HCT116 (cell line): Measurements from ENCODE around the gene LDLRAD4. TPM values are rescaled to one million over a fixed set of nuclear protein-coding genes. Genes with fewer than 3 reads are reported as not detected.

Experiments
- ATAC-seq: fragments of 200-7000 bp; cut with Tn5 transposase; 2 replicates; pipeline ENCODE4 v1.9.1; 2020; ENCODE audit warnings: mild to moderate bottlenecking, moderate library complexity
- BruUV-seq: library from RNA; stranded (reverse); fragments of 400-500 nt; replicated peaks from 2 replicates; lab custom pipeline; 2021; lab: Mats Ljungman, UMichigan
- CTCF ChIA-PET: fragments of 300-600 bp; sonication (Branson Sonifier 250); formaldehyde crosslinking; loops from one replicate; lab custom pipeline; 2021; ENCODE audit warnings: antibody characterized with exemption; lab: Charles Lee
- POLR2A ChIA-PET: fragments of 300-600, 350-600 bp; sonication (Branson Sonifier 250); formaldehyde crosslinking; loops from one replicate; lab custom pipeline; 2021; ENCODE audit warnings: antibody characterized with exemption; lab: Charles Lee
- RAD21 ChIA-PET, 2 experiments: fragments of 300-600 bp; sonication (Branson Sonifier 250); formaldehyde crosslinking; loops; one replicate each; lab custom pipeline; 2023; ENCODE audit warnings: low total read pairs in 2 of 2; ENCODE audit not compliant: uncharacterized antibody in 2 of 2, unreplicated experiment in 2 of 2, low non-redundant PET in 1 of 2; lab: Charles Lee
- DNase-seq: peaks from one replicate; pipeline ENCODE4 v3.0.0-alpha.2; 2010; ENCODE audit warnings: low read depth, low spot score
- H2AFZ ChIP-seq: fragments of 200-600 bp; shearing (Covaris generic), sonication (generic); 2 replicates; pipeline ENCODE4 v1.6.1; 2017; ENCODE audit warnings: low read depth, mixed run types, mixed read lengths, antibody characterized with exemption, low read length; ENCODE audit not compliant: poor library complexity, severe bottlenecking
- H3K27ac ChIP-seq: 2 replicates; pipeline ENCODE4 v1.5.1; 2012; ENCODE audit warnings: low read depth, low read length
- H3K27me3 ChIP-seq: fragments of 200-600 bp; sonication (generic); 2 replicates; pipeline ENCODE4 v1.6.1; 2016; ENCODE audit warnings: mixed run types, low read length, mixed read lengths; ENCODE audit not compliant: insufficient read depth
- H3K36me3 ChIP-seq, 2 experiments: fragments of 200-500 bp in 1 of 2; fragments of 200-600 bp in 1 of 2; sonication (Bioruptor generic) in 1 of 2; sonication (generic) in 1 of 2; 2 replicates each; pipeline versions ENCODE4 v1.5.1 to v1.6.1; 2014 to 2016; ENCODE audit warnings: low read length in 2 of 2, inconsistent platforms in 1 of 2, mixed read lengths in 1 of 2, mixed run types in 1 of 2; ENCODE audit not compliant: insufficient read depth in 2 of 2, control insufficient read depth in 1 of 2
- H3K4me1 ChIP-seq, 2 experiments: fragments of 200-600 bp in 1 of 2; sonication (generic) in 1 of 2; 2 replicates each; pipeline versions ENCODE4 v1.5.1 to v1.6.1; 2012 to 2017; ENCODE audit warnings: low read length in 2 of 2, inconsistent platforms in 1 of 2, mild to moderate bottlenecking in 1 of 2, mixed read lengths in 1 of 2, mixed run types in 1 of 2, moderate library complexity in 1 of 2; ENCODE audit not compliant: insufficient read depth in 2 of 2, control insufficient read depth in 1 of 2
- H3K4me2 ChIP-seq: fragments of 200-600 bp; sonication (generic); 2 replicates; pipeline ENCODE4 v1.6.1; 2017; ENCODE audit warnings: mixed run types, low read length, mixed read lengths
- H3K4me3 ChIP-seq, 2 experiments: fragments of 200-600 bp in 1 of 2; sonication (generic) in 1 of 2; replicated peaks in 1 of 2; 2 replicates each; pipeline ENCODE4 v1.5.1; 2011 to 2016; ENCODE audit warnings: low read length in 2 of 2, control low read depth in 1 of 2, low read depth in 1 of 2, mild to moderate bottlenecking in 1 of 2, mixed read lengths in 1 of 2, mixed run types in 1 of 2
- H3K79me2 ChIP-seq: fragments of 200-600 bp; sonication (generic); 2 replicates; pipeline ENCODE4 v1.6.1; 2017; ENCODE audit warnings: mild to moderate bottlenecking, mixed run types, low read length, moderate library complexity, mixed read lengths; ENCODE audit not compliant: insufficient read depth
- H3K9ac ChIP-seq: fragments of 200-600 bp; sonication (generic); 2 replicates; pipeline ENCODE4 v1.6.1; 2016; ENCODE audit warnings: low read length, mixed read lengths
- H3K9me2 ChIP-seq: fragments of 200-600 bp; sonication (generic), shearing (Covaris generic); 2 replicates; pipeline ENCODE4 v1.6.1; 2017; ENCODE audit warnings: mixed run types, mild to moderate bottlenecking, moderate library complexity; ENCODE audit not compliant: insufficient read depth
- H3K9me3 ChIP-seq, 2 experiments: fragments of 200-500 bp in 1 of 2; fragments of 200-600 bp in 1 of 2; sonication (Bioruptor generic) in 1 of 2; sonication (generic) in 1 of 2; 2 replicates each; pipeline ENCODE4 v1.6.1; 2014 to 2017; ENCODE audit warnings: low read length in 2 of 2, mixed read lengths in 2 of 2, inconsistent platforms in 1 of 2, low read depth in 1 of 2, mild to moderate bottlenecking in 1 of 2, mixed run types in 1 of 2, moderate library complexity in 1 of 2; ENCODE audit not compliant: control insufficient read depth in 1 of 2, insufficient read depth in 1 of 2
- H4K20me1 ChIP-seq: fragments of 200-600 bp; sonication (generic), shearing (Covaris generic); 2 replicates; pipeline ENCODE4 v1.6.1; 2017; ENCODE audit warnings: mixed run types, mild to moderate bottlenecking, moderate library complexity; ENCODE audit not compliant: insufficient read depth
- ELF1 ChIP-seq: IDR thresholded peaks from 2 replicates; pipeline ENCODE4 v1.6.1; 2012; ENCODE audit warnings: low read depth, borderline replicate concordance
- EZH2 ChIP-seq: fragments of 200-600 bp; sonication (generic); IDR thresholded peaks from 2 replicates; pipeline ENCODE4 v1.6.1; 2017; ENCODE audit warnings: antibody characterized with exemption, mixed run types
- FOSL1 ChIP-seq: IDR thresholded peaks from 2 replicates; pipeline ENCODE4 v1.6.1; 2012; ENCODE audit warnings: low read depth
- POLR2A ChIP-seq: IDR thresholded peaks from 2 replicates; pipeline ENCODE4 v1.7.0; 2011; ENCODE audit warnings: borderline replicate concordance; ENCODE audit not compliant: insufficient read depth, insufficient read length; ENCODE audit errors: extremely low read depth
- RAD21 ChIP-seq: IDR thresholded peaks from 2 replicates; pipeline ENCODE4 v1.6.1; 2012; ENCODE audit warnings: low read depth, mild to moderate bottlenecking
- TCF7L2 ChIP-seq: IDR thresholded peaks from 2 replicates; pipeline ENCODE4 v1.7.0; 2011; ENCODE audit warnings: borderline replicate concordance, inconsistent platforms; ENCODE audit not compliant: insufficient read depth, insufficient read length; ENCODE audit errors: extremely low read depth
- ZFX ChIP-seq: fragments of 450-650 bp; IDR thresholded peaks from 2 replicates; pipeline ENCODE4 v1.6.1; 2017
- intact Hi-C: fragments of 100-400 bp; cut with micrococcal nuclease; formaldehyde crosslinking; loops from 2 replicates; pipeline ENCODE4 v1.10.0; 2022
- total RNA-seq: library from RNA; stranded (reverse); gene quantifications from one replicate; pipeline ENCODE4 v1.2.1, GENCODE V29; 2021; ENCODE audit not compliant: unreplicated experiment
- TF ChIP-seq, protein P1 (sequence below), 3 experiments: fragments of 200-600 bp in 1 of 3; sonication (generic) in 1 of 3; IDR thresholded peaks in 2 of 3; conservative IDR thresholded peaks in 1 of 3; 2 replicates each; pipeline ENCODE4 v1.5.1; 2012 to 2017; ENCODE audit warnings: low read depth in 2 of 3, low read length in 2 of 3, antibody characterized with exemption in 1 of 3, borderline replicate concordance in 1 of 3, control low read depth in 1 of 3, mild to moderate bottlenecking in 1 of 3, mixed read lengths in 1 of 3, mixed run types in 1 of 3, moderate library complexity in 1 of 3; ENCODE audit not compliant: insufficient read depth in 1 of 3

The LDLRAD4 gene
- total RNA-seq, 1 experiment from 2014 or later = 1.2 TPM

DNA sequence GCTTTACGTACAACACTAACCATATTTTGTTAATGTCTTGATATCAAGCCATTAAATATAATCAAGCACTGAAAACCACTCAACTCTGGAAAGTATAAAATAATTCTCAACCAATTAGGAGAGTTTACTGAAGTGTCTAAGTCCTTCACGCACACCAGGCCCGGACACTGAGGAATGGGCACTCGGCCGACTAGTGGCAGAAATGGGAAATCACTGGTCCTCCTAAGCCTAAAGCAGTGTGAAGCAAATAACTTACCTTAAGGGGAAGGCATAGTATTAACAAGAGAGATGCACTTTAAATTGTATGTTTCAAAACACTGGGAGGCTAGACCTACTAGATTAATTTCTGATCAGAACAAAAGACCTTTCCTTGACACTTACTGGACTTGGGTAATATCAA, 462.1 kb downstream of the LDLRAD4 start:
- intact Hi-C loops = no loop called here
- ChIA-PET CTCF (interaction anchor here (1.0 kb wide), 1 partner anchor 15 kb away, joined by 4 read pairs; no protein-coding TSS in a partner anchor), POLR2A (no interaction called here), RAD21 (no interaction called here)
- no TSS peak for BruUV-seq
- Histone ChIP-seq H3K27me3 (no peaks in the 10 kb centered on the region), H4K20me1 (no peaks in the 10 kb centered on the region), H3K4me1 (peaks cover 9 to 26% of the 10 kb centered on the region in 2 experiments), H3K36me3 (no peaks in the 10 kb centered on the region; a peak in 1 of 4 replicates), H2AFZ (no peak overlapping the region), H3K9me3 (no peaks in the 10 kb centered on the region), H3K4me2 (no peak overlapping the region), H3K79me2 (peaks cover 94% of the 10 kb centered on the region), H3K9ac (no peak overlapping the region), H3K9me2 (no peaks in the 10 kb centered on the region), H3K27ac (no peak overlapping the region), H3K4me3 (no peak overlapping the region)
- TF ChIP-seq RAD21 (peak; percentile 26; the same call in 1 of the 2 replicates), TCF7L2 (no peak)
- TF ChIP-seq, protein P1, sequence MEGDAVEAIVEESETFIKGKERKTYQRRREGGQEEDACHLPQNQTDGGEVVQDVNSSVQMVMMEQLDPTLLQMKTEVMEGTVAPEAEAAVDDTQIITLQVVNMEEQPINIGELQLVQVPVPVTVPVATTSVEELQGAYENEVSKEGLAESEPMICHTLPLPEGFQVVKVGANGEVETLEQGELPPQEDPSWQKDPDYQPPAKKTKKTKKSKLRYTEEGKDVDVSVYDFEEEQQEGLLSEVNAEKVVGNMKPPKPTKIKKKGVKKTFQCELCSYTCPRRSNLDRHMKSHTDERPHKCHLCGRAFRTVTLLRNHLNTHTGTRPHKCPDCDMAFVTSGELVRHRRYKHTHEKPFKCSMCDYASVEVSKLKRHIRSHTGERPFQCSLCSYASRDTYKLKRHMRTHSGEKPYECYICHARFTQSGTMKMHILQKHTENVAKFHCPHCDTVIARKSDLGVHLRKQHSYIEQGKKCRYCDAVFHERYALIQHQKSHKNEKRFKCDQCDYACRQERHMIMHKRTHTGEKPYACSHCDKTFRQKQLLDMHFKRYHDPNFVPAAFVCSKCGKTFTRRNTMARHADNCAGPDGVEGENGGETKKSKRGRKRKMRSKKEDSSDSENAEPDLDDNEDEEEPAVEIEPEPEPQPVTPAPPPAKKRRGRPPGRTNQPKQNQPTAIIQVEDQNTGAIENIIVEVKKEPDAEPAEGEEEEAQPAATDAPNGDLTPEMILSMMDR (IDR thresholded peaks at IDR 0.05 in 2 of 3, conservative IDR thresholded peaks at IDR 0.05 in 1 of 3; ENCODE audit: borderline replicate concordance in 1 of 3, insufficient read depth in 1 of 3, low read depth in 2 of 3, low read length in 2 of 3) = peak in 2 of 3 experiments; percentile 75 to 78; a peak in 4 of 6 replicates
- DNase-seq (peak; percentile 29), ATAC-seq (peak; percentile 97)

DNA sequence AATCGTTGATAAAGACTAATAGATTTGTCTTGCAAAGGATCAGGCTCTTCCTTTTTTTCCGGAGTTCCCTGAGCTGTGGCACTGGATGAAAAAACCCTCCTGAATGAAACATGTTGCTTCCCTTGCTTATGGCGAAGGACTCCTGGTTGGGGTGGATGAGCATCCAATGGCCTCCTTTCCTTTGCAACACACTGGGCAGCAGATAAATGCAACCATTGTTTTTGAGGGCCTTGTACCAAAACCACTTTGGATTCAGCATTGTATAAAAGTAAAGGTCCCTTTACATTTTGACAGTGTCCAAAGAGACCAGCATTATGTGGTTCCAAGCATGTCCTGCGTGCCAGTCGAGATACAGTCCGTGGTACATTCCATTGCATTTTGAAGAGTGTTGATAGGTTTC, 463.1 kb downstream of the LDLRAD4 start:
- Histone ChIP-seq H4K20me1 (no peaks in the 10 kb centered on the region), H3K36me3 (no peaks in the 10 kb centered on the region; a peak in 1 of 4 replicates), H3K4me2 (no peak overlapping the region), H3K4me3 (no peak overlapping the region), H3K4me1 (peaks cover 1 to 15% of the 10 kb centered on the region in 2 experiments), H3K27me3 (no peaks in the 10 kb centered on the region), H3K9me3 (no peaks in the 10 kb centered on the region), H3K9ac (no peak overlapping the region), H3K79me2 (peaks cover 95% of the 10 kb centered on the region), H2AFZ (no peak overlapping the region), H3K27ac (no peak overlapping the region), H3K9me2 (no peaks in the 10 kb centered on the region)
- DNase-seq = no peak
- RAD21 ChIA-PET = no interaction called here
- no peak for ATAC-seq
- CTCF ChIA-PET = no interaction called here
- no peak for TF ChIP-seq RAD21
- TF ChIP-seq FOSL1 = no peak
- TF ChIP-seq ZFX = no peak
- no peak for TF ChIP-seq POLR2A
- TF ChIP-seq ELF1 = no peak
- no peak for TF ChIP-seq EZH2
- POLR2A ChIA-PET = no interaction called here
- no TSS peak for BruUV-seq
- intact Hi-C loops = no loop called here
